OCI-LY1 (cell line): ENCODE results near the gene DPP4.

Experiments
- EZH2 ChIP-seq: fragments of 200-600 bp; sonication (generic), shearing (Covaris generic); IDR thresholded peaks from 2 replicates; pipeline ENCODE4 v1.8.0; 2017; ENCODE audit warnings: borderline replicate concordance, mixed run types, mild to moderate bottlenecking, antibody characterized with exemption, low read length, moderate library complexity, mixed read lengths
- TF ChIP-seq, protein P1 (sequence below): fragments of 200-600 bp; sonication (generic), shearing (Covaris generic); IDR thresholded peaks from 2 replicates; pipeline ENCODE4 v1.5.1; 2017; ENCODE audit warnings: mild to moderate bottlenecking, antibody characterized with exemption, low read length, moderate library complexity, mixed read lengths

GRCh38 chr2:162057426-162057825, 16.6 kb downstream of the DPP4 start:
- TF ChIP-seq EZH2, result no peak
- TF ChIP-seq, protein P1, sequence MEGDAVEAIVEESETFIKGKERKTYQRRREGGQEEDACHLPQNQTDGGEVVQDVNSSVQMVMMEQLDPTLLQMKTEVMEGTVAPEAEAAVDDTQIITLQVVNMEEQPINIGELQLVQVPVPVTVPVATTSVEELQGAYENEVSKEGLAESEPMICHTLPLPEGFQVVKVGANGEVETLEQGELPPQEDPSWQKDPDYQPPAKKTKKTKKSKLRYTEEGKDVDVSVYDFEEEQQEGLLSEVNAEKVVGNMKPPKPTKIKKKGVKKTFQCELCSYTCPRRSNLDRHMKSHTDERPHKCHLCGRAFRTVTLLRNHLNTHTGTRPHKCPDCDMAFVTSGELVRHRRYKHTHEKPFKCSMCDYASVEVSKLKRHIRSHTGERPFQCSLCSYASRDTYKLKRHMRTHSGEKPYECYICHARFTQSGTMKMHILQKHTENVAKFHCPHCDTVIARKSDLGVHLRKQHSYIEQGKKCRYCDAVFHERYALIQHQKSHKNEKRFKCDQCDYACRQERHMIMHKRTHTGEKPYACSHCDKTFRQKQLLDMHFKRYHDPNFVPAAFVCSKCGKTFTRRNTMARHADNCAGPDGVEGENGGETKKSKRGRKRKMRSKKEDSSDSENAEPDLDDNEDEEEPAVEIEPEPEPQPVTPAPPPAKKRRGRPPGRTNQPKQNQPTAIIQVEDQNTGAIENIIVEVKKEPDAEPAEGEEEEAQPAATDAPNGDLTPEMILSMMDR, result no peak
